Measurements from ENCODE around the gene NTMT1. TPM values are rescaled to one million over a fixed set of nuclear protein-coding genes. Genes with fewer than 3 reads are reported as not detected.

NTMT1 gene
- total and polyA plus RNA-seq, 12 donors: 54.0 to 123 (median 61.9) TPM

- no peak for TF ChIP-seq CTCF (IDR thresholded peaks at IDR 0.05)
- DNase-seq (no peak), ATAC-seq (no peak)
- intact Hi-C loops (cut with DNase I): loop anchor here in 5 of 10 donors (5.0 to 10.0 kb wide), 6 partner anchors 210 to 483 kb away; no protein-coding TSS in a partner anchor
- WGBS, 2 donors: 94 to 95% methylated on average over 10 of the region's 10 CpGs
- H3K9me3 ChIP-seq: no peaks in the 10 kb centered on the region
- no peak overlapping the region for H3K27ac ChIP-seq
- H3K36me3 ChIP-seq: no peaks in the 10 kb centered on the region
- H3K4me1 ChIP-seq: peaks cover 6 to 15% (median 13%) of the 10 kb centered on the region in 9 donors
- H3K27me3 ChIP-seq: peaks cover 0 to 12% (median 0%) of the 10 kb centered on the region in 7 donors
- H3K4me3 ChIP-seq: no peak overlapping the region
These were observed 11.0 kb upstream of the NTMT1 start for GRCh38 chr9:129614932-129615331.

GRCh38 chr9:129615407-129616285, 10.3 kb upstream of the NTMT1 start:
- Histone ChIP-seq H3K27ac (no peak overlapping the region), H3K27me3 (peaks cover 0 to 19% (median 3%) of the 10 kb centered on the region in 7 donors), H3K4me3 (no peak overlapping the region), H3K9me3 (no peaks in the 10 kb centered on the region), H3K36me3 (no peaks in the 10 kb centered on the region), H3K4me1 (peaks cover 10 to 19% (median 16%) of the 10 kb centered on the region in 9 donors)
- 80 to 84% methylated on average over 31 of the region's 31 CpGs for WGBS, 2 donors
- ATAC-seq (no peak), DNase-seq (no peak)
- intact Hi-C loops (cut with DNase I): loop anchor here in 3 of 10 donors (10.0 kb wide), 3 partner anchors 211 to 291 kb away; no protein-coding TSS in a partner anchor
- TF ChIP-seq CTCF (IDR thresholded peaks at IDR 0.05): no peak

- peaks cover 6 to 13% (median 11%) of the 10 kb centered on the region in 9 donors for H3K4me1 ChIP-seq
- H3K9me3 ChIP-seq: no peaks in the 10 kb centered on the region
- TF ChIP-seq CTCF (IDR thresholded peaks at IDR 0.05): peak in 4 of 9 donors; percentile 14 to 46 (median 34)
- H3K4me3 ChIP-seq: no peak overlapping the region
- ATAC-seq: no peak
- WGBS, 2 donors: 9 to 11% methylated on average over 1 of the region's 1 CpG
- peaks cover 0 to 33% (median 3%) of the 10 kb centered on the region in 7 donors for H3K27me3 ChIP-seq
- no peak for DNase-seq
- no peak overlapping the region for H3K27ac ChIP-seq
- H3K36me3 ChIP-seq: no peaks in the 10 kb centered on the region
- intact Hi-C loops (cut with DNase I): loop anchor here in 3 of 10 donors (10.0 kb wide), 3 partner anchors 212 to 292 kb away; no protein-coding TSS in a partner anchor
These were observed 8.8 kb upstream of the NTMT1 start for GRCh38 chr9:129617167-129617566.

GRCh38 chr9:129619787-129620668, 5.9 kb upstream of the NTMT1 start:
- Histone ChIP-seq H3K27ac (peak overlapping the region in 4 of 10 donors; percentile 14 to 58 (median 39)), H3K4me3 (peak overlapping the region; percentile 20 to 71 (median 51)), H3K9me3 (no peaks in the 10 kb centered on the region), H3K4me1 (peaks cover 6 to 25% (median 11%) of the 10 kb centered on the region in 9 donors), H3K27me3 (peaks cover 0 to 33% (median 3%) of the 10 kb centered on the region in 7 donors), H3K36me3 (no peaks in the 10 kb centered on the region)
- intact Hi-C loops (cut with DNase I): loop anchor here in 3 of 10 donors (10.0 kb wide), 3 partner anchors 215 to 295 kb away; no protein-coding TSS in a partner anchor
- peak in 6 of 8 donors; percentile 8 to 64 (median 28) for ATAC-seq
- no peak for DNase-seq
- peak in 3 of 9 donors; percentile 12 to 27 (median 19) for TF ChIP-seq CTCF (IDR thresholded peaks at IDR 0.05)
- 1% methylated on average over 58 to 82 of the region's 82 CpGs for WGBS, 2 donors
